ENCODE data around the gene NOLC1. TPM values are rescaled to one million over a fixed set of nuclear protein-coding genes. Genes with fewer than 3 reads are reported as not detected.

The NOLC1 gene
- total and polyA plus RNA-seq, 2 experiments from 2014 or later = 29.8 to 46.2 TPM

- no peaks in the 10 kb centered on the region for H3K4me1 ChIP-seq (ENCODE audit: insufficient read depth)
- WGBS (ENCODE audit: low lambda C conversion rate, missing lambda C conversion rate) = 78% methylated on average over 2 of the region's 2 CpGs
- H3K9me3 ChIP-seq (ENCODE audit: low read depth) = no peaks in the 10 kb centered on the region
- H2AFZ ChIP-seq = no peak overlapping the region
- no peaks in the 10 kb centered on the region for H3K9me2 ChIP-seq (replicated peaks; ENCODE audit: insufficient read depth)
- H3K27me3 ChIP-seq = no peaks in the 10 kb centered on the region
- H3K79me2 ChIP-seq = no peaks in the 10 kb centered on the region
- TF ChIP-seq EZH2phosphoT487 (IDR thresholded peaks at IDR 0.05; ENCODE audit: low read depth, severe bottlenecking, unreplicated experiment) = no peak
- TF ChIP-seq EZH2 (IDR thresholded peaks at IDR 0.05; ENCODE audit: borderline replicate concordance) = no peak
- no peak for TF ChIP-seq CTCF (IDR thresholded peaks at IDR 0.05; ENCODE audit: poor library complexity)
- no peaks in the 10 kb centered on the region for H4K20me1 ChIP-seq (ENCODE audit: insufficient read depth, poor library complexity, severe bottlenecking)
- no peak overlapping the region for H3K4me3 ChIP-seq
- H3K27ac ChIP-seq = no peak overlapping the region
- no peak overlapping the region for H3K4me2 ChIP-seq
- no peak for DNase-seq (ENCODE audit: low spot score)
- no peaks in the 10 kb centered on the region for H3K36me3 ChIP-seq (replicated peaks; ENCODE audit: insufficient read depth, low read depth)
These were observed 45.8 kb downstream of the NOLC1 start for GRCh38 chr10:102198027-102198426.

GRCh38 chr10:102200751-102201640 is 48.8 kb downstream of the NOLC1 start:
- DNase-seq (ENCODE audit: low spot score) = no peak
- 94% methylated on average over 32 of the region's 34 CpGs for WGBS (ENCODE audit: low lambda C conversion rate, missing lambda C conversion rate)
- H3K27me3 ChIP-seq = no peaks in the 10 kb centered on the region
- H3K79me2 ChIP-seq = no peaks in the 10 kb centered on the region
- no peak overlapping the region for H3K4me2 ChIP-seq
- no peak overlapping the region for H2AFZ ChIP-seq
- no peaks in the 10 kb centered on the region for H3K4me1 ChIP-seq (ENCODE audit: insufficient read depth)
- H4K20me1 ChIP-seq (ENCODE audit: insufficient read depth, poor library complexity, severe bottlenecking) = no peaks in the 10 kb centered on the region
- H3K27ac ChIP-seq = no peak overlapping the region
- H3K9me3 ChIP-seq (ENCODE audit: low read depth) = no peaks in the 10 kb centered on the region
- H3K4me3 ChIP-seq = no peak overlapping the region
- no peaks in the 10 kb centered on the region for H3K9me2 ChIP-seq (replicated peaks; ENCODE audit: insufficient read depth)
- TF ChIP-seq CTCF (IDR thresholded peaks at IDR 0.05; ENCODE audit: poor library complexity) = no peak
- no peak for TF ChIP-seq EZH2phosphoT487 (IDR thresholded peaks at IDR 0.05; ENCODE audit: low read depth, severe bottlenecking, unreplicated experiment)
- no peak for TF ChIP-seq EZH2 (IDR thresholded peaks at IDR 0.05; ENCODE audit: borderline replicate concordance)
- H3K36me3 ChIP-seq (replicated peaks; ENCODE audit: insufficient read depth, low read depth) = no peaks in the 10 kb centered on the region

- H3K4me3 ChIP-seq = no peak overlapping the region
- no peak for DNase-seq (ENCODE audit: low spot score)
- H3K36me3 ChIP-seq (replicated peaks; ENCODE audit: insufficient read depth, low read depth) = no peaks in the 10 kb centered on the region
- no peak overlapping the region for H3K27ac ChIP-seq
- H4K20me1 ChIP-seq (ENCODE audit: insufficient read depth, poor library complexity, severe bottlenecking) = no peaks in the 10 kb centered on the region
- no peak overlapping the region for H3K4me2 ChIP-seq
- H3K4me1 ChIP-seq (ENCODE audit: insufficient read depth) = no peaks in the 10 kb centered on the region
- WGBS (ENCODE audit: low lambda C conversion rate, missing lambda C conversion rate) = 39% methylated on average over 1 of the region's 1 CpG
- no peak overlapping the region for H2AFZ ChIP-seq
- no peaks in the 10 kb centered on the region for H3K27me3 ChIP-seq
- no peaks in the 10 kb centered on the region for H3K9me3 ChIP-seq (ENCODE audit: low read depth)
- TF ChIP-seq CTCF (IDR thresholded peaks at IDR 0.05; ENCODE audit: poor library complexity) (no peak), EZH2 (IDR thresholded peaks at IDR 0.05; ENCODE audit: borderline replicate concordance) (no peak), EZH2phosphoT487 (IDR thresholded peaks at IDR 0.05; ENCODE audit: low read depth, severe bottlenecking, unreplicated experiment) (no peak)
- no peaks in the 10 kb centered on the region for H3K79me2 ChIP-seq
- H3K9me2 ChIP-seq (replicated peaks; ENCODE audit: insufficient read depth) = no peaks in the 10 kb centered on the region
These were observed 50.2 kb downstream of the NOLC1 start for GRCh38 chr10:102202386-102202785.
